NCI-H748 (cell line): Measurements from ENCODE around the gene NEU1.
"Not testable (repeated sequence)": the region's sequence is repeated elsewhere in the genome, so short reads cannot be mapped to it uniquely, and the experiment has no call there.

ENCODE experiments used
- DNase-seq: peaks from one replicate; lab custom pipeline; 2025; ENCODE audit not compliant: unreplicated experiment; lab: John Stamatoyannopoulos, UW

NEU1 gene

DNA sequence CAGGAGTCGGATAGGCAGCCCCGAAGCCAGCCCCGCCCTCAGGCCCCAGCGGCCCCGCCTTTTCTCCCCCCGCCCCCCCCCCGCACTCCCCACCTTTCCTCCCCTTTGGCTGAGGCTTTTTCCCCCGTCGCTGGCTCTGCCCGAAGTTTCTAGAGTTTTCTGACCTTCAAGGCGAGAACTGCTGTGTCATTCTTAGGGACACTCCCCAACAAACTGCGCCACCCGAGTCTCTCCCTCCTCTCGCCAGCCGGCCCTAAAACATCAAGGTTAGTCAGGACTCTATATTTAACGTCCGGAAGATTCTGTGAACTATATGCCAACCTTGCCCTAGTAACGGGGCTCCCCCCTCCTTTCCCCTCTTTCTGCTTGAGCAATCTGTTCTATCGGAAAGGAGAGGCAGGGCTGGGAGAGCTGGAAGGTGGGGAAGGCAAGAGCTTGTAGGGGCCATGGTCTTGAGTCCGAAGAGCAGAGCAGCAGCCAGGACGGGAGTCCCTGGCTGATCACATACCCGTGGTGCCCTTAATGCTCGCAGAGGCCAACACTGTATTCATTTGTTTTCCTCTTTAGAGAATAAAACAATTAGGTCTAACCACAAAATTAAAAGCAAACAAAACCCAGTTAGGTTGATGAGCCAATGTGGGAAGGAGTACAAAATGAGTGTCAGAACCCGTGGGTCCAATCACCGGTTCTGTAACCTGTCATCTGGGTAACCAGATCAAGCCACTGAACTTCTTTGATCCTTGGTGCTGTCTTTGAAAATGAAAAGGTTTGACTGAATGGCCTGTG, 40.4 kb downstream of the NEU1 start:
- DNase-seq, result peak; percentile 71

DNA sequence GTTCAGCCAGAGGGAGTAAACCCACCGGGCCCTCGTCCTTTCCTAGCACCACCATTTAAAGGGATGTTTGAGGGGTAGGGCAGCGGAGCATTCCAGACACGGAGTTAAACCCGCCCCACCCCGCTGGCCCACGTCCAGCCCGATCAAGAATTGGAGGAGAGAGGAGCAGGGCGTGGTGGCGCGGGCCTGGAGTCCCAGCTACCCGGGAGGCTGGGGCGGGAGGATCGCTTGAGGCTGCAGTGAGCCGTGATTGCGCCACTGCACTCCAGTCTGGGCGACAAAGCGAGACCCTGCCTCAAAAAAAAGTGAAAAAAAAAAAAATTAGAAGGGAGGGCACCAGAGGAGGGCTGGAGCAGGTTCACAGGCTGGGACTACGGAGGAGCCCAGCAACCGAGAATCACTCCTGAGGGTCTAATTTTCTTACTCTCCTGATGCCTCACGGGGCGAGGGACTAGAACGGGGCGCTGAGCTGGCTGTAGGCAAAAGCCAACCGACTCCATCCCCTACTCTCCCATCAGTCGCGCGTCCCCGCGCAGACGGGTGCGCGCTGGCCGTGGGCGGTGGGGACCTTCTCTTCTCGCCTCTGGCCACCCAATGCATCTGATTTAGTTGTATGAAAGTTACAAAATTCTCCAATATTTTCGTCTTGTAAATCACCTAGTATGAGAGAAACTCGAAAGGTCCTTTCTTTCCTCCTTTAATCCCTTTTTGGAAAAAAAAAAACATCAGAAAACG, 41.2 kb downstream of the NEU1 start:
- peak; percentile 84 for DNase-seq

DNA sequence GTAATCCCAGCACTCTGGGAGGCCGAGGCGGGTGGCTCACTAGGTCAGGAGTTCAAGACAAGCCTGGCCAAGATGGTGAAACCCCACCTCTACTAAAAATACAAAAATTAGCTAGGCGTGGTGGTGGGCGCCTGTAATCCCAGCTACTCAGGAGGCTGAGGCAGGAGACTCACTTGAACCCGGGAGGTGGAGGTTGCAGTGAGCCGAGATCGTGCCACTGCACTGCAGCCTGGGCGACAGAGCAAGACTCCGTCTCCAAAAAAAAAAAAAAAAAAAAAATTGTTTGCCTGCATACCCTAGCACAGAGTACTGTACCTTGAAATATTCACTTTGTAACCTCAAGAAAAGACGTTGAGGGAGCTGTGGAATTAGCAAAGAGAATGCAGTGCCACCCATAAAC, 42.2 kb downstream of the NEU1 start:
- not testable (repeated sequence) for DNase-seq

DNA sequence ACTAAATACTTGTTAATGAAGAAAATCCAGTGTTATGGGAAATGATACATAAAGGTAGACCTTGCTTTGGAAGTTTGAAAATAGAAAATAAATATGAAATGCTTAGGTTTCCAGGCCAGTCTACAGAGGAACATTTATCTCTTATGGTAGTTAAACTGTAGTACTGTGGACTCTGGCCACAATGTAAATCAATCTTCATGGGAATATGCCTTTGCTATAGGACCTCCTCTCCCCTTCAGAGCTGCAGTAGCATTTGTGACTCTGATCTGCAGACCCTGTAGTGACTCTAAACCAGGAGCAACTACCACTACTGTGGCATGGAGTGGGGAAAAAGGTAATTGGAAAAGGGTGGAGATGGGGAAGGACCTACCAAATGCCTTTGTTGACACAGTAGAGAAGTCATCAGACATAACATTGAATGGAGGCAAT, 42.7 kb downstream of the NEU1 start:
- no peak for DNase-seq

DNA sequence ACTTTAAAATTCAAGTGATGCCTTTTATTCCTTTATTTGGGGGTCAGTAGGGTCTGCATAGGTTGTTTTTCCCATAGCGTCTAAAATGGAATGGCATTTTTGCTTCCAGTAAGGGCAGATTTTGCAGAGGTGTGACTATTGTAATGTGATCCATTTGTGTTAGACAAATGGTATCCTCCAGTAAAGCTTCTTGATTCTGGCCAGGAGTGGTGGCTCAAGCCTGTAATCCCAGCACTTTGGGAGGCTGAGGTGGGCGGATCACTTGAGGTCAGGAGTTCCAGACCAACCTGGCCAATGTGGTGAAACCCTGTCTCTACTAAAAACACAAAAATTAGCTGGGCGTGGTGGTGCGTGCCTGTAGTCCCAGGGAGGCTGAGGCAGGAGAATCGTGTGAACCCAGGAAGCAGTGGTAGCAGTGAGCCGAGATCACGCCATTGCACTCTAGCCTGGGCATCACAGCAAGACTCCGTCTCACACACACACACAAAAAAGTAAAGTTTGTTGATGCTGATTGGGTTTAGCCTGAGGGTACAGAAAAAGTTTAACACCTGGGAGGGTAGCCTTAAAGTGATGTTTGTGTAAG, 44.6 kb downstream of the NEU1 start:
- DNase-seq, result not testable (repeated sequence)

DNA sequence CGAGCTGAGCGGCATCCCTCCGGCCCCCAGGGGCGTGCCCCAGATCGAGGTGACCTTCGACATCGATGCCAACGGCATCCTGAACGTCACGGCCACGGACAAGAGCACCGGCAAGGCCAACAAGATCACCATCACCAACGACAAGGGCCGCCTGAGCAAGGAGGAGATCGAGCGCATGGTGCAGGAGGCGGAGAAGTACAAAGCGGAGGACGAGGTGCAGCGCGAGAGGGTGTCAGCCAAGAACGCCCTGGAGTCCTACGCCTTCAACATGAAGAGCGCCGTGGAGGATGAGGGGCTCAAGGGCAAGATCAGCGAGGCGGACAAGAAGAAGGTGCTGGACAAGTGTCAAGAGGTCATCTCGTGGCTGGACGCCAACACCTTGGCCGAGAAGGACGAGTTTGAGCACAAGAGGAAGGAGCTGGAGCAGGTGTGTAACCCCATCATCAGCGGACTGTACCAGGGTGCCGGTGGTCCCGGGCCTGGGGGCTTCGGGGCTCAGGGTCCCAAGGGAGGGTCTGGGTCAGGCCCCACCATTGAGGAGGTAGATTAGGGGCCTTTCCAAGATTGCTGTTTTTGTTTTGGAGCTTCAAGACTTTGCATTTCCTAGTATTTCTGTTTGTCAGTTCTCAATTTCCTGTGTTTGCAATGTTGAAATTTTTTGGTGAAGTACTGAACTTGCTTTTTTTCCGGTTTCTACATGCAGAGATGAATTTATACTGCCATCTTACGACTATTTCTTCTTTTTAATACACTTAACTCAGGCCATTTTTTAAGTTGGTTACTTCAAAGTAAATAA, 45.3 kb downstream of the NEU1 start:
- not testable (repeated sequence) for DNase-seq

DNA sequence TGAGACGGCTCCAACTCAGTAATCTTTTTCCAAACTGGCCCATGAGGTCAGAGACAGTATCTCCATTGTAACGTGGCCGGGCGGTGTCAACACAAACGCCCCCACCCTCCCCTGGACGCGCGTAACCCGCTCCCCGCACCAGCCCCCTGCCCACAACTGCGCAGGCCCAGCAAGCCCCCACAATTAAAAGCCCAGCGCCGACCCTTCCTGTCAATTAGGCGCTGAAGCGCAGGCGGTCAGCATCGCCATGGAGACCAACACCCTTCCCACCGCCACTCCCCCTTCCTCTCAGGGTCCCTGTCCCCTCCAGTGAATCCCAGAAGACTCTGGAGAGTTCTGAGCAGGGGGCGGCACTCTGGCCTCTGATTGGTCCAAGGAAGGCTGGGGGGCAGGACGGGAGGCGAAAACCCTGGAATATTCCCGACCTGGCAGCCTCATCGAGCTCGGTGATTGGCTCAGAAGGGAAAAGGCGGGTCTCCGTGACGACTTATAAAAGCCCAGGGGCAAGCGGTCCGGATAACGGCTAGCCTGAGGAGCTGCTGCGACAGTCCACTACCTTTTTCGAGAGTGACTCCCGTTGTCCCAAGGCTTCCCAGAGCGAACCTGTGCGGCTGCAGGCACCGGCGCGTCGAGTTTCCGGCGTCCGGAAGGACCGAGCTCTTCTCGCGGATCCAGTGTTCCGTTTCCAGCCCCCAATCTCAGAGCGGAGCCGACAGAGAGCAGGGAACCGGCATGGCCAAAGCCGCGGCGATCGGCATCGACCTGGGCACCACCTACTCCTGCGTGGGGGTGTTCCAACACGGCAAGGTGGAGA, 47.4 kb downstream of the NEU1 start, which contains the start of the genes HSPA1A and HSPA1L:
Gene HSPA1A (plus strand): TSS at position 519 of the 814 bp plus-strand sequence. CDS start 214 bp downstream, at position 733.
Gene HSPA1L (minus strand): TSS at position 259 of the 814 bp plus-strand sequence. CDS start 3,311 bp downstream, outside the sequence.
- peak; percentile 99 for DNase-seq

DNA sequence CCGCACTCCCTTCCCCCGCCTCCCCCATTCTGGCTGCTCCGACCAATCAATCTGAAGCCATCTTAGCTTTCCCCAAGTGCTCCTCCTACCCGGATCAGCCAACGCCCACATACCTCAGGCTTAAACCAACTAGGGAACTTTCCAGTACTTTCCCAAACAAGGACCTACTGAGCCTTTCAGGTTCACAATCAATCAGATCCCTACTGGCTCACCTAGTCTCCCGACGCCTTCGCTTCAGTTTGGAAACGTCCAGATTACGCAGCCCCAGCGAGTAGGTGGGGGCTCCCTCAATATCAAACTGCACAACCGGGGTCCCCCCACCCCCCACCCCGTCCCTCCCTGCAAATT, 48.0 kb downstream of the NEU1 start:
- DNase-seq, result peak; percentile 99

DNA sequence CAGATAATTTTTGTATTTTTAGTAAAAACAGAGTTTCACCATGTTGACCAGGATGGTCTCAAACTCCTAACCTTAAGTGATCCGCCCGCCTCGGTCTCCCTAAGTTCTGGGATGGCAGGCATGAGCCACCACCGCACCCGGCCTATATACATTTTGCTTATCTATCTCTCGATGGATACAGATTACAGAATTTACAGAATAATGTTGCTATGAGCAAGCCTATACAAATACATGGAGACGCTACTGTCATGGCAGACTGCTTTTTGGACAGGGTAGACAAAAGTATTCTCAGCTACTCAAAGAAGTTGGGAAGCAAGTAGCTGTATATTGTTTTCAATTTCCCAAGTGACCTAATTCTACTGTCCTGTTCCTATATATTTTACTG, 49.2 kb downstream of the NEU1 start:
- no peak for DNase-seq

DNA sequence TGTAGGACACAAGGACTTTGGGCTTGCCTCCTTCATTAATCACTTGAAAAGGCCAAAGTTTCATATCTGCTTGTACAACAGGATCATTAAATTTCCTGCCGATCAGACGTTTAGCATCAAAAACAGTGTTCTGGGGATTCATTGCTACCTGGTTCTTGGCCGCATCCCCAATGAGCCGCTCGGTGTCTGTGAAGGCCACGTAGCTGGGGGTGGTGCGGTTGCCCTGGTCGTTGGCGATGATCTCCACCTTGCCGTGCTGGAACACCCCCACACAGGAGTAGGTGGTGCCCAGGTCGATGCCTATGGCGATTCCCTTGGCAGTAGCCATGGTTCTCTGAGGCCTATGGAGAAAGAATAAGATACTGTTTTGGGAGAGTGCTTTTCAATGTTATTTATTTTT, 51.0 kb downstream of the NEU1 start:
- no peak for DNase-seq

DNA sequence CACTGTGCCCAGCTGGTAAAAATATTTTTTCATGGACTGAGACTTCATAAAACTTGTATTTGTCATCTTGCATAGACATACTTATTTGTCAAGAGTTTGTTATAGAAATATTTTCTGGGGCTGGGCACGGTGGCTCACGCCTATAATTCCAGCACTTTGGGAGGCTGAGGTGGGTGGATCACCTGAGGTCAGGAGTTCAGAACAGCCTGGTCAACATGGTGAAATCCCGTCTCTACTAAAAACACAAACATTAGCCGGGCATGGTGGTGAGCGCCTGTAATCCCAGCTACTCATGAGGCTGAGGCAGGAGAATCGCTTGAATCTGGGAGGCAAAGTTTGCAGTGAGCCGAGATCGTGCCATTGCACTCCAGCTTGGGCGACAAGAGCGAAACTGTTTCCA, 54.0 kb downstream of the NEU1 start:
- not testable (repeated sequence) for DNase-seq
